ENCODE results near the gene ZNF831. TPM values are rescaled to one million over a fixed set of nuclear protein-coding genes. Genes with fewer than 3 reads are reported as not detected.

Gene ZNF831
- total RNA-seq, 1 donor from 2014 or later, result not detected

- Histone ChIP-seq H4K20me1 (ENCODE audit: insufficient read depth, low read length) (no peaks in the 10 kb centered on the region), H3K9ac (ENCODE audit: low read length) (no peak overlapping the region), H3K4me2 (ENCODE audit: low read length) (no peak overlapping the region), H2AFZ (ENCODE audit: low read depth, low read length) (no peak overlapping the region), H3K27me3 (ENCODE audit: insufficient read depth, low read length) (no peaks in the 10 kb centered on the region), H3K4me3 (ENCODE audit: insufficient read depth, low read depth, low read length) (no peak overlapping the region), H3K79me2 (ENCODE audit: insufficient read depth, low read length) (no peaks in the 10 kb centered on the region), H3K9me3 (ENCODE audit: insufficient read depth, low read depth, low read length) (no peaks in the 10 kb centered on the region), H3K27ac (ENCODE audit: low read depth, low read length) (no peak overlapping the region), H3K36me3 (ENCODE audit: insufficient read depth, low read length) (no peaks in the 10 kb centered on the region), H3K4me1 (ENCODE audit: insufficient read depth, low read length) (no peaks in the 10 kb centered on the region)
- Mint-ChIP-seq H3K4me1 (ENCODE audit: low read depth, unreplicated experiment) (no peaks in the 10 kb centered on the region), H3K36me3 (ENCODE audit: low read depth, unreplicated experiment) (no peaks in the 10 kb centered on the region), H3K4me3 (ENCODE audit: unreplicated experiment) (no peak overlapping the region), H3K9me3 (ENCODE audit: unreplicated experiment) (no peaks in the 10 kb centered on the region), H3K27ac (ENCODE audit: unreplicated experiment) (no peak overlapping the region), H3K27me3 (ENCODE audit: low read depth, unreplicated experiment) (peaks cover 26% of the 10 kb centered on the region)
- FAIRE-seq, result no peak
- DNase-seq (ENCODE audit: low read depth), result no peak
- TF ChIP-seq CTCF (IDR thresholded peaks at IDR 0.05; ENCODE audit: insufficient read depth, low read depth, low read length) (no peak), EZH2 (IDR thresholded peaks at IDR 0.05; ENCODE audit: insufficient read depth, low read length) (no peak)
These were observed 96.3 kb downstream of the ZNF831 start for GRCh38 chr20:59259946-59260345.

GRCh38 chr20:59265298-59265697 lies 101.7 kb downstream of the ZNF831 start:
- H3K27ac ChIP-seq (ENCODE audit: low read depth, low read length), result no peak overlapping the region
- H3K4me1 ChIP-seq (ENCODE audit: insufficient read depth, low read length), result no peaks in the 10 kb centered on the region
- no peak for TF ChIP-seq EZH2 (IDR thresholded peaks at IDR 0.05; ENCODE audit: insufficient read depth, low read length)
- no peak for TF ChIP-seq CTCF (IDR thresholded peaks at IDR 0.05; ENCODE audit: insufficient read depth, low read depth, low read length)
- no peak overlapping the region for H3K4me2 ChIP-seq (ENCODE audit: low read length)
- DNase-seq (ENCODE audit: low read depth) (no peak), FAIRE-seq (no peak)
- Mint-ChIP-seq H3K9me3 (ENCODE audit: unreplicated experiment) (no peaks in the 10 kb centered on the region), H3K27me3 (ENCODE audit: low read depth, unreplicated experiment) (peaks cover 43% of the 10 kb centered on the region), H3K36me3 (ENCODE audit: low read depth, unreplicated experiment) (no peaks in the 10 kb centered on the region), H3K27ac (ENCODE audit: unreplicated experiment) (no peak overlapping the region), H3K4me3 (ENCODE audit: unreplicated experiment) (no peak overlapping the region), H3K4me1 (ENCODE audit: low read depth, unreplicated experiment) (no peaks in the 10 kb centered on the region)
- H2AFZ ChIP-seq (ENCODE audit: low read depth, low read length), result no peak overlapping the region
- H3K36me3 ChIP-seq (ENCODE audit: insufficient read depth, low read length), result no peaks in the 10 kb centered on the region
- no peak overlapping the region for H3K4me3 ChIP-seq (ENCODE audit: insufficient read depth, low read depth, low read length)
- H3K9me3 ChIP-seq (ENCODE audit: insufficient read depth, low read depth, low read length), result no peaks in the 10 kb centered on the region
- no peaks in the 10 kb centered on the region for H3K79me2 ChIP-seq (ENCODE audit: insufficient read depth, low read length)
- no peak overlapping the region for H3K9ac ChIP-seq (ENCODE audit: low read length)
- H3K27me3 ChIP-seq (ENCODE audit: insufficient read depth, low read length), result no peaks in the 10 kb centered on the region
- H4K20me1 ChIP-seq (ENCODE audit: insufficient read depth, low read length), result no peaks in the 10 kb centered on the region

- Mint-ChIP-seq H3K36me3 (ENCODE audit: low read depth, unreplicated experiment) (no peaks in the 10 kb centered on the region), H3K9me3 (ENCODE audit: unreplicated experiment) (no peaks in the 10 kb centered on the region), H3K27ac (ENCODE audit: unreplicated experiment) (no peak overlapping the region), H3K27me3 (ENCODE audit: low read depth, unreplicated experiment) (peaks cover 44% of the 10 kb centered on the region), H3K4me1 (ENCODE audit: low read depth, unreplicated experiment) (no peaks in the 10 kb centered on the region), H3K4me3 (ENCODE audit: unreplicated experiment) (no peak overlapping the region)
- Histone ChIP-seq H3K4me1 (ENCODE audit: insufficient read depth, low read length) (no peaks in the 10 kb centered on the region), H3K9me3 (ENCODE audit: insufficient read depth, low read depth, low read length) (no peaks in the 10 kb centered on the region), H3K27me3 (ENCODE audit: insufficient read depth, low read length) (no peaks in the 10 kb centered on the region), H3K79me2 (ENCODE audit: insufficient read depth, low read length) (no peaks in the 10 kb centered on the region), H2AFZ (ENCODE audit: low read depth, low read length) (no peak overlapping the region), H3K9ac (ENCODE audit: low read length) (no peak overlapping the region), H4K20me1 (ENCODE audit: insufficient read depth, low read length) (no peaks in the 10 kb centered on the region), H3K27ac (ENCODE audit: low read depth, low read length) (no peak overlapping the region), H3K4me3 (ENCODE audit: insufficient read depth, low read depth, low read length) (no peak overlapping the region), H3K36me3 (ENCODE audit: insufficient read depth, low read length) (no peaks in the 10 kb centered on the region), H3K4me2 (ENCODE audit: low read length) (no peak overlapping the region)
- no peak for FAIRE-seq
- TF ChIP-seq CTCF (IDR thresholded peaks at IDR 0.05; ENCODE audit: insufficient read depth, low read depth, low read length) (no peak), EZH2 (IDR thresholded peaks at IDR 0.05; ENCODE audit: insufficient read depth, low read length) (no peak)
- DNase-seq (ENCODE audit: low read depth), result no peak
These were observed 105.2 kb downstream of the ZNF831 start for GRCh38 chr20:59268870-59269269.

All from astrocyte (in vitro differentiated cells and primary cell).